Pancreas (tissue), 10 donors: ENCODE data around the gene LAMA4. TPM values are rescaled to one million over a fixed set of nuclear protein-coding genes. Genes with fewer than 3 reads are reported as not detected.

Source experiments
- ATAC-seq, 4 donors: fragments of 200-7000 bp; cut with Tn5 transposase; one replicate each; pipeline versions ENCODE4 v1.8.0 to v1.9.1; 2020; ENCODE audit warnings: mild to moderate bottlenecking in 4 of 4, moderate library complexity in 4 of 4
- DNase-seq, 6 donors: peaks; one replicate each; pipeline ENCODE4 v3.0.0-alpha.2; 2020
- FAIRE-seq: peaks from 2 replicates; lab custom pipeline; 2012; peaks lifted over from hg19 to GRCh38; lab: Jason Lieb, UNC
- H3K27ac ChIP-seq, 4 donors: fragments of 200-600 bp; sonication (generic); 1 replicate in 3 of 4; 2 replicates in 1 of 4; pipeline versions ENCODE4 v1.5.0 to v1.8.0; 2020
- H3K27me3 ChIP-seq, 4 donors: fragments of 200-600 bp; one replicate each; pipeline ENCODE4 v1.8.0; 2021
- H3K36me3 ChIP-seq, 3 donors: fragments of 200-600 bp; sonication (generic) in 1 of 3; one replicate each; pipeline versions ENCODE4 v1.5.0 to v1.8.0; 2020 to 2021
- H3K4me1 ChIP-seq, 3 donors: fragments of 200-600 bp; one replicate each; pipeline ENCODE4 v1.8.0; 2021
- H3K4me3 ChIP-seq, 4 donors: fragments of 200-600 bp; sonication (generic) in 2 of 4; one replicate each; pipeline versions ENCODE4 v1.5.0 to v1.8.0; 2020 to 2021
- H3K9me3 ChIP-seq, 4 donors: fragments of 200-600 bp; one replicate each; pipeline ENCODE4 v1.8.0; 2021
- CTCF ChIP-seq, 4 donors: fragments of 200-600 bp; sonication (generic) in 3 of 4; IDR thresholded peaks; one replicate each; pipeline versions ENCODE4 v1.5.0 to v1.8.0; 2021; ENCODE audit warnings: antibody characterized with exemption in 4 of 4
- WGBS, 2 donors: extraction: QIAGEN DNeasy Blood & Tissue Kit; methylation state at CpG; one replicate each; pipeline ENCODE4 v1.1.7; 2013; 5-methylcytosine and 5-hydroxymethylcytosine counted together
- intact Hi-C, 3 donors: fragments of 100-400 bp; cut with DNase I; formaldehyde crosslinking; loops; one replicate each; pipeline versions ENCODE4 v1.11.1 to v1.14.2; 2022
- polyA plus RNA-seq, 2 donors: library from polyadenylated mRNA; stranded (reverse); fragments of 200-250 nt; gene quantifications; one replicate each; pipeline ENCODE4 v1.2.3, GENCODE V29; 2013
- total RNA-seq, 6 donors: library from RNA; stranded (reverse); fragmentation: NEBNext Ultra II Directional in 4 of 6; extraction: Animal tissue kit (Norgen Biotek cat#: 25700) in 4 of 6; gene quantifications; one replicate each; pipeline versions ENCODE4 v1.2.1 to v1.2.4, GENCODE V29; 2021 to 2023
- donor health status: healthy with polysubstance abuse.
- donor health status: DM: no; HTN: no; CAD: no; lungs with moderate emphysema.
- donor health status: DM: no; HTN: no; CAD: no.
- donor health status: control.
- donor health status: control.
- donor health status: Bipolar disorder and iron deficiency.
- donor health status: DM: yes; HTN: yes; CAD: no.
- donor health status: DM: no; HTN: no; CAD: no.
- donor health status: DM: no; HTN: no; CAD: no.
- donor health status: DM: yes; HTN: yes; CAD: no.

The LAMA4 gene
- total RNA-seq (10 to 100 TPM in 2 of 6 donors, 1 to 10 TPM in 4; 1.3 to 14.0 (median 5.0) TPM), polyA plus RNA-seq (1 to 10 TPM; 3.4 to 5.2 TPM)

- Histone ChIP-seq H3K9me3 (no peaks in the 10 kb centered on the region), H3K4me3 (peak within 1 kb of the TSS; percentile 39 to 51 (median 46)), H3K27me3 (no peaks in the 10 kb centered on the region), H3K27ac (peak within 1 kb of the TSS in 2 of 4 donors; percentile 1 to 37), H3K36me3 (no peaks in the 10 kb centered on the region), H3K4me1 (peaks cover 0 to 2% (median 0%) of the 10 kb centered on the region in 3 donors)
- no peak for FAIRE-seq
- WGBS, 2 donors: 4 to 5% methylated on average over 48 to 52 of the region's 52 CpGs
- peak; percentile 64 to 81 (median 74) for ATAC-seq
- TF ChIP-seq CTCF (IDR thresholded peaks at IDR 0.05): no peak
- intact Hi-C loops: no loop called here
- peak in 5 of 6 donors; percentile 9 to 74 (median 33) for DNase-seq
Measured at GRCh38 chr6:112253841-112254816, at the start of gene LAMA4. Gene LAMA4, minus strand, starts transcription at chr6:112254567. Its CDS starts 417 bp downstream, at chr6:112254150.

GRCh38 chr6:112302142-112302705 lies 47.9 kb upstream of the LAMA4 start:
- no peak for ATAC-seq
- no peak for DNase-seq
- H3K27me3 ChIP-seq: no peaks in the 10 kb centered on the region
- no peak for TF ChIP-seq CTCF (IDR thresholded peaks at IDR 0.05)
- no peak overlapping the region for H3K4me3 ChIP-seq
- no peak for FAIRE-seq
- 58 to 69% methylated on average over 3 of the region's 3 CpGs for WGBS, 2 donors
- H3K4me1 ChIP-seq: no peaks in the 10 kb centered on the region
- no peaks in the 10 kb centered on the region for H3K36me3 ChIP-seq
- intact Hi-C loops: no loop called here
- no peak overlapping the region for H3K27ac ChIP-seq
- no peaks in the 10 kb centered on the region for H3K9me3 ChIP-seq

- no peak for FAIRE-seq
- Histone ChIP-seq H3K9me3 (no peaks in the 10 kb centered on the region), H3K27ac (no peak overlapping the region), H3K36me3 (no peaks in the 10 kb centered on the region), H3K27me3 (no peaks in the 10 kb centered on the region), H3K4me3 (no peak overlapping the region), H3K4me1 (no peaks in the 10 kb centered on the region)
- TF ChIP-seq CTCF (IDR thresholded peaks at IDR 0.05): no peak
- no peak for ATAC-seq
- intact Hi-C loops: no loop called here
- DNase-seq: no peak
Measured at GRCh38 chr6:112300896-112301295, 46.5 kb upstream of the LAMA4 start.

GRCh38 chr6:112298816-112299281 lies 44.5 kb upstream of the LAMA4 start:
- H3K9me3 ChIP-seq: no peaks in the 10 kb centered on the region
- ATAC-seq: peak in 2 of 4 donors; percentile 49 to 54
- 78 to 90% methylated on average over 1 of the region's 1 CpG for WGBS, 2 donors
- H3K27ac ChIP-seq: no peak overlapping the region
- no peak for TF ChIP-seq CTCF (IDR thresholded peaks at IDR 0.05)
- no peak overlapping the region for H3K4me3 ChIP-seq
- FAIRE-seq: no peak
- H3K36me3 ChIP-seq: no peaks in the 10 kb centered on the region
- no peaks in the 10 kb centered on the region for H3K4me1 ChIP-seq
- intact Hi-C loops: no loop called here
- no peak for DNase-seq
- no peaks in the 10 kb centered on the region for H3K27me3 ChIP-seq
